ENCODE data around the gene AAMP.

DNA sequence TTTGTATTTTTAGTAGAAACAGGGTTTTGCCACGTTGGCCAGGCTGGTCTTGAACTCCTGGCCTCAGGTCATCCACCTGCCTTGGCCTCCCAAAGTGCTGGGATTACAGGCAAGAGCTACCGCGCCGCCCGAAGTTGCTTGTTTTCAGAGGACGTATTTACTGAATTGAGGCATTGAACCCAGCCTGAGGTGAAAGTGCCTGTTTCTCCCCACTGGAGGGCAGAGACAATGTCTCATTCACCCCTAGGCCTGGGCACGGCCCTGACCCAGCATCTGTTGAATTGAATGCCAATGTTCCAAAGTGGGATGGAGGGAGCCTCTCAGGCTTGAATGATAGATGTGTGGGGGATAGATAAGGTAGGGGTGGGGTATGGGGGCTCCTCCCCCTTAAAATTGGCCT lies 26.9 kb upstream of the AAMP start:
- TF ChIP-seq, protein P1, sequence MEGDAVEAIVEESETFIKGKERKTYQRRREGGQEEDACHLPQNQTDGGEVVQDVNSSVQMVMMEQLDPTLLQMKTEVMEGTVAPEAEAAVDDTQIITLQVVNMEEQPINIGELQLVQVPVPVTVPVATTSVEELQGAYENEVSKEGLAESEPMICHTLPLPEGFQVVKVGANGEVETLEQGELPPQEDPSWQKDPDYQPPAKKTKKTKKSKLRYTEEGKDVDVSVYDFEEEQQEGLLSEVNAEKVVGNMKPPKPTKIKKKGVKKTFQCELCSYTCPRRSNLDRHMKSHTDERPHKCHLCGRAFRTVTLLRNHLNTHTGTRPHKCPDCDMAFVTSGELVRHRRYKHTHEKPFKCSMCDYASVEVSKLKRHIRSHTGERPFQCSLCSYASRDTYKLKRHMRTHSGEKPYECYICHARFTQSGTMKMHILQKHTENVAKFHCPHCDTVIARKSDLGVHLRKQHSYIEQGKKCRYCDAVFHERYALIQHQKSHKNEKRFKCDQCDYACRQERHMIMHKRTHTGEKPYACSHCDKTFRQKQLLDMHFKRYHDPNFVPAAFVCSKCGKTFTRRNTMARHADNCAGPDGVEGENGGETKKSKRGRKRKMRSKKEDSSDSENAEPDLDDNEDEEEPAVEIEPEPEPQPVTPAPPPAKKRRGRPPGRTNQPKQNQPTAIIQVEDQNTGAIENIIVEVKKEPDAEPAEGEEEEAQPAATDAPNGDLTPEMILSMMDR (IDR thresholded peaks at IDR 0.05; ENCODE audit: extremely low read depth in 1 of 2, insufficient read depth in 1 of 2, low read depth in 1 of 2, low read length in 2 of 2): no peak
- TF ChIP-seq EZH2 (IDR thresholded peaks at IDR 0.05; ENCODE audit: borderline replicate concordance, low read depth, low read length, severe bottlenecking) (no peak), FOS (IDR thresholded peaks at IDR 0.05; ENCODE audit: borderline replicate concordance, insufficient read depth, low read length) (no peak), POLR2A (IDR thresholded peaks at IDR 0.05; ENCODE audit: low read depth, low read length) (no peak), POLR2AphosphoS5 (IDR thresholded peaks at IDR 0.05; ENCODE audit: insufficient read depth, low read depth, low read length) (no peak), GATA2 (IDR thresholded peaks at IDR 0.05; ENCODE audit: insufficient read depth, insufficient read length, low read depth, low read length) (no peak), MYC (IDR thresholded peaks at IDR 0.05; ENCODE audit: low read depth, low read length) (no peak), JUN (IDR thresholded peaks at IDR 0.05; ENCODE audit: borderline replicate concordance, insufficient read depth, insufficient read length, low read depth) (no peak)
- TF ChIP-seq, protein P2, sequence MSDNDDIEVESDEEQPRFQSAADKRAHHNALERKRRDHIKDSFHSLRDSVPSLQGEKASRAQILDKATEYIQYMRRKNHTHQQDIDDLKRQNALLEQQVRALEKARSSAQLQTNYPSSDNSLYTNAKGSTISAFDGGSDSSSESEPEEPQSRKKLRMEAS (IDR thresholded peaks at IDR 0.05; ENCODE audit: insufficient read depth, insufficient read length): no peak

Data from endothelial cell of umbilical vein (primary cell).